HG03135 (cell line): ENCODE results near the gene HUNK.
"Not testable (repeated sequence)": the region's sequence is repeated elsewhere in the genome, so short reads cannot be mapped to it uniquely, and the experiment has no call there.

Experiments
- ATAC-seq: cut with Tn5 transposase; IDR thresholded peaks from one replicate; pipeline ENCODE4 v1.9.1; 2021; ENCODE audit warnings: mild to moderate bottlenecking, moderate library complexity; ENCODE audit not compliant: unreplicated experiment

Gene HUNK

DNA sequence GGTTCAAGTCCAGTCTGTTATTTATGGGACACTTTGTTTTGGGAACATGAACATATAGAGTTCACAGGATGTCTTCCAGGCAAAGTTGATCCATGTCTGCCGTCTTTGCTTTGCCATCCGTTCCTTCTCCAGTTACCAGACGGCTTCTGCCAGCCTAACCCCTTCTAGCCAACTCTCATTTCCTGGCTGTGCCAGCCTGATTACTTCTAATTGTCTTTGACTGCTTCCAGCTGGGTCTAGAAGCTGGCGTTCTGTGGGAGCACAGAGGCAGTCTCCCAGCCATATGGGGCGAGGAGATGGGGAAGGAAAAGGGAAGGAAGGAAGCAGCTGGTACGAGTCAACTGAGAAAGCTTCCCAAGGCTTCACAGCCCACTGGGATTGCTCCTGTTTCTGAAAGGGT, 3.1 kb upstream of the HUNK start:
- ATAC-seq = no peak

DNA sequence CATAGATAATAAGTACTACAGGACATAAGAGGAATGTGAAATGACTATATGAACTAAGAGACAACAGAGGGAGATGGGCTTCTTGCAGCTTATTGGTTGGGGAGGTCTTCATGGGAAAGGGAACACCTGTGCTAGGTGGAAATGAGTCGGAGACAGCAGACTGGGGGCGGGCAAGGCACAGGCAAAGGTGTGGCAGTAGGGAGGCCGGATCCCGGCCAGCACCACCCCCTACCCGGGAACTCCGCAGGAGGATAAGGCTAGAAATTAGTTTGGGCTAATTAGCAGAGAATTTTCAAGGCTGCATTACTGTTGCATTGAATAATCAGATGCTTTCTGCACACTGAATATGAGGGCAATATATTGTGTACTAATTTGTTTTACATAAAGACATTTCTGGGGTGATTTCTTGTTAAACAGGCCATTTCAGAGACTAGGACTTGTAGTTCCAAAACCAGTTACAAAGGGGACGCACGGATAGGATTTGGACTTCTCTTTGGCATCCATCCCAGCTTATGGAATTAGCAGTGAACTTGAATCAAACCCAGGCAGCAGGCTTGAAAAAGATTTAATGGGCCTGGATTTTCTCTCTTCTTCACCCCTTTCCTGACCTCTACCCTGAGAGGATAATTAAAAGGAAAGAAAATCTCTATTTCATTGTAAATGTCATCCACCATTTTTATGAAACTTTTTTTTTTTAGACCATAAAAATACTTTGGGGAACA, 2.2 kb upstream of the HUNK start:
- no peak for ATAC-seq

GRCh38 chr21:31871371-31871770, 1.4 kb upstream of the HUNK start:
- ATAC-seq = not testable (repeated sequence)

GRCh38 chr21:31872072-31872451, 758 bp upstream of the HUNK start:
- ATAC-seq = no peak

- no peak for ATAC-seq
Observed at GRCh38 chr21:31873275-31873695, 465 bp downstream of the HUNK start.

GRCh38 chr21:31873696-31874599, 1.1 kb downstream of the HUNK start:
- ATAC-seq = no peak

DNA sequence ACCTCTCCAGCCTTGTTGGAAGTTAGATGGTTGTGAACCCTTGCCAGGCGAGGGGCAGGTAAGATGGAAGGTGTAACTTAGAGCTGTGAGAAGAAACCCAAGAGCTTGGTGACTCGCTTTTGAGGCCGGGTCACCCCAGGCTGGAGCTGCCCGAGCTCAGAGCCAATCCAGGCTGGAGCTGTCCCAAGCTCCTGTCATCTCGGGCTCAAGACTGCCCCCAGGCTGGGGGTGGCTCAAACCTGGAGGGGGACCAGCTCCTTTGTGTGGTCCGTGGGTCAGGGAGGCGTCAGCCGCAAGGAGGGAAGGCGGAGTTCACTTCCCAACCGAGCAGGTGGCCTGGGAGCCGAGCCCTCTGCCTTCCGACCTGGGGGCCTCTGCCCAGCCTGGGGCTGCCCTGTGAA, 2.0 kb downstream of the HUNK start:
- ATAC-seq = no peak

- no peak for ATAC-seq
Observed at GRCh38 chr21:31875496-31876015, 2.7 kb downstream of the HUNK start.

DNA sequence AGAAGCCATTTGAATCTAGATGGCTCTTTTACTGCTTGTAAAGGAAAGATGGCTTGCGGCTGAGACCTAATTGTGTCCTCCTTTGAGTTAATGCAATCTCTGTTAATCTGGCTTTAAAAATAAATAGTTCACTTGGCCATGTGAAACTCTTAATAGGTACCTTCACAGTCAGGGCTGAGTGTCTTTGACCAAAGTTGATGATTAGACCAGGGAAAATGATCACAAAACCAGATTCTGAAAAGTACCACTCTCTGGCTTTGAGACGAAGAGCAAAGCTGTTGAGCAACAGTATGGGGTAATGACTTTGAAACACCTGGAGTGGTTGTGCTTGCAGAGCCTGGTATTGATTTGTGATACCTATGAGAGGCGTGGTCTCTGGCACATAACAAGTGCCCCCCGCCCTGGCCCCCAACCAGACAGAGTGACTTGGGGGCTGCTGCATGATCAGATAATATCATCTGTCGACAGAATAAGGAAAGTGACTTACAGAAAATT, 4.7 kb downstream of the HUNK start:
- no peak for ATAC-seq

- no peak for ATAC-seq
Observed at GRCh38 chr21:31878831-31879230, 6.0 kb downstream of the HUNK start.

DNA sequence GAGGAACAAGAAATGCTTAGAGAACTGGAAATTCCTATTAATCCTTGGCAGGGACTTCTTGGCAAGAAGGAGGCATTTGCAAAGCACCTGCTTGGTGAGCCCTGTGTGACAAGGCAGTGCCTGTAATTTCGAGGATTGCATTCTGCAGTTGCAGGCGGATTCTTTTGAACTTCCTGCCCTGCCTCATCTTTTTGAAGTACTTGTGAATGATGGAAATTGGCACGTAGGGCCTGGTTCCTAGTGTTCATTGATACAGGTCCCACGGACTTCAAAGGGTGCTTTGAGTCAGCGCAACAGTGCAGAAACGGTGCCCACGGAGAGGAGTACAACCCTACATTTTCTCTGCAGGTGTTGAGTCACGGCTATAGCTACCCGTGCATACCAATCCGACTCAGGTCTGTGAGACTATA, 6.4 kb downstream of the HUNK start:
- ATAC-seq = no peak

GRCh38 chr21:31879911-31880310, 7.1 kb downstream of the HUNK start:
- no peak for ATAC-seq

- ATAC-seq = no peak
Observed at GRCh38 chr21:31880816-31881215, 8.0 kb downstream of the HUNK start.

GRCh38 chr21:31882711-31883110, 9.9 kb downstream of the HUNK start:
- ATAC-seq = no peak

GRCh38 chr21:31885146-31885545, 12.3 kb downstream of the HUNK start:
- no peak for ATAC-seq

DNA sequence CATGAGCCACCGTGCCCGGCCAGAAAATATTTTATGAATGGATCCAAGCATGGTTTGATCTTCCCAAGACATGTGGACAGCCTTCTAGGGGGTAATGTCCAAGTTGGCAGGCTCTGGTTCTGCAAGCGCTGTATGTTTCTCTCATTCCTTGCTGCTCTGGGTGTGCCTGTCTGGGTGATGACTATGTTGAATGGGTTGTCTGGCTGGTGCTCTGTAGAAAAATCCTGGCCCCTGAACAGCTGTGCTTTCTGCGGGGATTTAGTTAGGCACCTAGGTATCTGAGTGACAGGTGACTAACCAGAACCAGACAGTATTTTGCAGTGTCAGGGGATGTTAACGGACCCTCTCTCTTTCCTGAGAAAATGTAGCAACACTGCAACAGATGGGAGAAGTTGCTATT, 14.1 kb downstream of the HUNK start:
- no peak for ATAC-seq

- no peak for ATAC-seq
Observed at GRCh38 chr21:31887391-31887841, 14.6 kb downstream of the HUNK start.

GRCh38 chr21:31888936-31889371, 16.1 kb downstream of the HUNK start:
- ATAC-seq = no peak

DNA sequence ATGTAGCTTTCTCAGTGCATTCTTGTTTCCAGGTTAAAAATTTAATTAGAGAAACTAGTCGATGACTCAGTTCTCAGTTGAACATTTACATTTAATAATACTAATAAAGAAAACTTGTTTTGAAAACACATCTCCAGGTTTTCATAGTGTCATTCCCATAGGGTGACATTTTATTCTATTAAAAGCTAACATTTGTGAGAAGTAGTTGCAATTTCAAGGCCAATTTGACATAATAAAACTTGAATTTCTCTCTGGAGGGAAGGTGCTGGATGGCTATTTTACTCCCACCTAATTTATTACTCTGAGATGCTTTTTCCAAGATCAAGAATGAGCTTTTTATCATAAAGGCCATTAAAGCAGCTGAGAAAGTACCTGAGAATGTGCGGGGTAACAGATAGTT, 16.6 kb downstream of the HUNK start:
- no peak for ATAC-seq

DNA sequence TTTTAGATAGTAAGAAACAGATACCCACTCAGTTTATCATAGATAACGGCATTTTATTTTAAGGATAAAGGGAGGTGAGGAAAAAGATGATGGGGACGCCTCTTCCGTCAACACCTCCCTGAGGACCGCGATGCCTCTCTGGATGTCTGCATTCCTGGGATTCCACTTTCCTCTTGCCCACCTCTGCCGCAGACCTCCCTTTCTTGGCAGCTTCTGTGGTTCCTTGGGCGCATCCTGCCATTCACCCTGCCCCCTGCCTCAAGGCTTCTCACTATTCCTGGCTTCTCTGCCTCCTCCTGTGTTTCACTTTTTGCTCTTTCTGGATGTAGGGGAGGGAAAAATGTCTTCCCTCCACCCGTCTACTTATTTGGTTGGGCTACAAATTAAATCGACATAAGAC, 19.9 kb downstream of the HUNK start:
- no peak for ATAC-seq

DNA sequence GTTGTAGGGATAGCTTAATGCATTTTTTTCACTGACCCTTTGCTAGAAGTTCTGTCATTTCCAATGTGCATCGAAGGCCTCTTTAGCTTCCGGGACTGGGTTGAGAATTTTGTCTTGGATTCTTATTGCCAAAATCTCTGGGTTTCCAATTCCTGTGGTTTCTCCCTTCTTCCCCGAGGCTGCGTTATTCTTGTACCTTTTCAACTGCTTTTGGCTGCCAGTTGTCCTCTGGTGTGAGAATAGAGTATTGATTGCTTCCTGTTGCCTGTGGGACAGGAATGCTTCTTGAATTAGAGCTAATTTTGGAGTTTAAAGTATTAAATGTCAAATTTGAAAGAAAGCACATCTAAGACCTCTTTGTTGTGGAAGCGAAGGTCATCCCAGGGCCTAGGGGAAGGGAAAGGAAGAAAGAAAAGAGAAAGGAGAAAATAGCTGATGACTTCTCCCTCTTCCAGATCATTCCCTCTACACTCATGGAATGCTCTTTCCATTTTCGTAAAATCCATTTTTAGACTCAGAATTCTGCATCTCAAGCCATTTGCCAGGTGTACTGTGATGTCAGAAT, 21.1 kb downstream of the HUNK start:
- ATAC-seq = no peak
